ENCODE measurements around the gene KRT83.
"Not testable (repeated sequence)": the region's sequence is repeated elsewhere in the genome, so short reads cannot be mapped to it uniquely, and the experiment has no call there.

The KRT83 gene

GRCh38 chr12:52308806-52309425 is 12.3 kb downstream of the KRT83 start:
- 62 to 66% methylated on average over 15 of the region's 15 CpGs for WGBS, 2 experiments (ENCODE audit: insufficient coverage in 2 of 2)
- no peak overlapping the region for H3K27ac ChIP-seq (ENCODE audit: low read depth, low read length, severe bottlenecking)
- peaks cover 6% of the 10 kb centered on the region for H3K4me1 ChIP-seq (ENCODE audit: control insufficient read depth, insufficient read depth, low read length, poor library complexity, severe bottlenecking)
- H3K9me3 ChIP-seq (ENCODE audit: control insufficient read depth, low read length) = no peaks in the 10 kb centered on the region
- peak overlapping the region; percentile 21 for H3K4me3 ChIP-seq (ENCODE audit: extremely low read depth, insufficient read depth, low read length, poor library complexity, severe bottlenecking)
- H3K36me3 ChIP-seq (ENCODE audit: control insufficient read depth, insufficient read depth, low read length) = no peaks in the 10 kb centered on the region

- H3K36me3 ChIP-seq (ENCODE audit: control insufficient read depth, insufficient read depth, low read length) = no peaks in the 10 kb centered on the region
- no peaks in the 10 kb centered on the region for H3K9me3 ChIP-seq (ENCODE audit: control insufficient read depth, low read length)
- H3K4me3 ChIP-seq (ENCODE audit: extremely low read depth, insufficient read depth, low read length, poor library complexity, severe bottlenecking) = peak overlapping the region; percentile 21
- peaks cover 6% of the 10 kb centered on the region for H3K4me1 ChIP-seq (ENCODE audit: control insufficient read depth, insufficient read depth, low read length, poor library complexity, severe bottlenecking)
- H3K27ac ChIP-seq (ENCODE audit: low read depth, low read length, severe bottlenecking) = no peak overlapping the region
- 7 to 17% methylated on average over 37 to 59 of the region's 71 CpGs for WGBS, 2 experiments (ENCODE audit: insufficient coverage in 2 of 2)
These were observed 13.1 kb downstream of the KRT83 start for GRCh38 chr12:52307836-52308805.

- Histone ChIP-seq H3K9me3 (ENCODE audit: control insufficient read depth, low read length) (no peaks in the 10 kb centered on the region), H3K27ac (ENCODE audit: low read depth, low read length, severe bottlenecking) (no peak overlapping the region), H3K4me1 (ENCODE audit: control insufficient read depth, insufficient read depth, low read length, poor library complexity, severe bottlenecking) (peaks cover 6% of the 10 kb centered on the region), H3K4me3 (ENCODE audit: extremely low read depth, insufficient read depth, low read length, poor library complexity, severe bottlenecking) (no peak overlapping the region), H3K36me3 (ENCODE audit: control insufficient read depth, insufficient read depth, low read length) (no peaks in the 10 kb centered on the region)
- 80 to 93% methylated on average over 1 to 2 of the region's 2 CpGs for WGBS, 2 experiments (ENCODE audit: insufficient coverage in 2 of 2)
These were observed 14.5 kb downstream of the KRT83 start for GRCh38 chr12:52306731-52307130.

DNA sequence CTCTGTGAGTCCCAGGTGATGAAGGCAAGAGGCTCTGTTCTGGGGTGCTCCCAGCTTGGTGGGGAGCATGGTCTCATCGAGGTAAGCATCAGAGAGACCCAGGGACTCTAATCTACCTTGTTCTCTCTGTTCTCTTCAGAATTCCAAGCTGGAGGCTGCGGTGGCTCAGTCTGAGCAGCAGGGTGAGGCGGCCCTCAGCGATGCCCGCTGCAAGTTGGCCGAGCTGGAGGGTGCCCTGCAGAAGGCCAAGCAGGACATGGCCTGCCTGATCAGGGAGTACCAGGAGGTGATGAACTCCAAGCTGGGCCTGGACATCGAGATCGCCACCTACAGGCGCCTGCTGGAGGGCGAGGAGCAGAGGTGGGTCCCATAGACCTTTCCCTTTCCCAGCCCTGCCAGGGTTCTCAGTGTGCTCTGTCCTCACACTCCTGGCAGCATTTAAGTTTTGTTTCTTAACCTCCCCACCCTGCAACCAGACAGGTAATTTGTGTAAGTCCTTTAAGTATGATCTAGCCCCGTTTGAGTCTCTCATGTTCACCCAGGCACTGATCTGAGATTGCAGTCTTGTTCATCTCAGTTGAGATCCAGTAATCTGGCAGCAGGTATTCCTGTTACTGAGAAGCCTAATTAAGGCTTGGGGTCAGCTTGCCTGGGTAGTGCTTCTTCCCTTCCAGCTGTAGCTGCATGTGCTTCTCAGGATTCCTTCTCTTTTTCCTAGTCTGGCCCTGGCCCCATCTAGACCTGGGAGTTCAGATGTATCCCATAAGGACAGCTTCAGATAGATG is 15.1 kb downstream of the KRT83 start:
- Histone ChIP-seq H3K27ac (ENCODE audit: low read depth, low read length, severe bottlenecking) (no peak overlapping the region), H3K9me3 (ENCODE audit: control insufficient read depth, low read length) (no peaks in the 10 kb centered on the region), H3K4me3 (ENCODE audit: extremely low read depth, insufficient read depth, low read length, poor library complexity, severe bottlenecking) (no peak overlapping the region), H3K36me3 (ENCODE audit: control insufficient read depth, insufficient read depth, low read length) (no peaks in the 10 kb centered on the region), H3K4me1 (ENCODE audit: control insufficient read depth, insufficient read depth, low read length, poor library complexity, severe bottlenecking) (peaks cover 6% of the 10 kb centered on the region)
- WGBS, 2 experiments (ENCODE audit: insufficient coverage in 2 of 2) = 50 to 59% methylated on average over 3 to 4 of the region's 11 CpGs

GRCh38 chr12:52304941-52305411 is 16.2 kb downstream of the KRT83 start:
- H3K27ac ChIP-seq (ENCODE audit: low read depth, low read length, severe bottlenecking); H3K9me3 ChIP-seq (ENCODE audit: control insufficient read depth, low read length): not testable (repeated sequence)
- 85 to 95% methylated on average over 4 to 12 of the region's 15 CpGs for WGBS, 2 experiments (ENCODE audit: insufficient coverage in 2 of 2)

DNA sequence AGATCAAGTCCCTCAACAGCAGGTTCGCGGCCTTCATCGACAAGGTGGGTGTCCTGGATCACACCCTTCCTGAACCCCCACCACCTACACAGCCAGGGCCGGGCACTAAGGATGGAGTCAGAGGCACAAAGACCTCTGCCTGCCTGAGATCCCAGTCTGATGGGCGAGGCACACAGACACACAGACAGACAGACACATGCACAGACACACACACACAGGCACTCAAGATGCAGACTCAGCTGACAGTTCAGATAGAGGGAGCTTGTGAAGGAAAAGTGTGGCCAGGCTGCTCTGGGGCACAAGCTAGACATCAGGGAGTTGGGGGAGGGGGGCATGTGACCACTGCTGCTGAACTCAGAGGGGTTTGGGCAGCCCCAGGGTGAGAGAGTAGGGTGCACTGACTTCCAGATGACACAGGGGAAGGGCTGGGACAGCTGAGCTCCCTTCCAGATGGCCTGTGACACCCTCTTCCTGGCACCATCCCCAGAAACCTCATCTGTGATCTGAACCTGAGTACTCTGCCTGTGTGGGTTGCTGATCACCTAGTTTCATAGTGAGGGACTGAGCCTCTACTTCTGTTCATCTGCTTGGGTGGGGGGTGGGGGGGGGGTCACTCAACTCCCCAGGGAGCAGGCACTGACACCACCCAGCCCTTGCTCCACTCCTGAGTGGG is 18.8 kb downstream of the KRT83 start:
- H3K36me3 ChIP-seq (ENCODE audit: control insufficient read depth, insufficient read depth, low read length); H3K27ac ChIP-seq (ENCODE audit: low read depth, low read length, severe bottlenecking); H3K9me3 ChIP-seq (ENCODE audit: control insufficient read depth, low read length); H3K4me1 ChIP-seq (ENCODE audit: control insufficient read depth, insufficient read depth, low read length, poor library complexity, severe bottlenecking); H3K4me3 ChIP-seq (ENCODE audit: extremely low read depth, insufficient read depth, low read length, poor library complexity, severe bottlenecking): not testable (repeated sequence)
- WGBS, 2 experiments (ENCODE audit: insufficient coverage in 2 of 2) = no CpG with 5 or more reads among the region's 5 CpGs

More at GRCh38 chr12:52304941-52305411, 16.2 kb downstream of the KRT83 start:
- not testable (repeated sequence) for H3K4me1 ChIP-seq (ENCODE audit: control insufficient read depth, insufficient read depth, low read length, poor library complexity, severe bottlenecking); H3K36me3 ChIP-seq (ENCODE audit: control insufficient read depth, insufficient read depth, low read length); H3K4me3 ChIP-seq (ENCODE audit: extremely low read depth, insufficient read depth, low read length, poor library complexity, severe bottlenecking)

DNA sequence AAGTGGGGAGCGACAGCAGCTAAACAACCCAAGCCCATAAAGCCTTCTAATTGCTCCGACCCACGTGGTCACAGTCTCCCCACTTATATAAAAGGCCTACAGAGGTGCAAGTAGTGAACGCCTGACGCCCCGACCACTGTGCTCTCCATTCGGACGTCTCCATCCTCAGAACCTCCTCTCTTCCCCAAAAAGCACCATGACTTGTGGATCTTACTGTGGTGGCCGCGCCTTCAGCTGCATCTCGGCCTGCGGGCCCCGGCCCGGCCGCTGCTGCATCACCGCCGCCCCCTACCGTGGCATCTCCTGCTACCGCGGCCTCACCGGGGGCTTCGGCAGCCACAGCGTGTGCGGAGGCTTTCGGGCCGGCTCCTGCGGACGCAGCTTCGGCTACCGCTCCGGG is 19.5 kb downstream of the KRT83 start:
- H3K4me1 ChIP-seq (ENCODE audit: control insufficient read depth, insufficient read depth, low read length, poor library complexity, severe bottlenecking); H3K9me3 ChIP-seq (ENCODE audit: control insufficient read depth, low read length); H3K27ac ChIP-seq (ENCODE audit: low read depth, low read length, severe bottlenecking); H3K4me3 ChIP-seq (ENCODE audit: extremely low read depth, insufficient read depth, low read length, poor library complexity, severe bottlenecking); H3K36me3 ChIP-seq (ENCODE audit: control insufficient read depth, insufficient read depth, low read length): not testable (repeated sequence)
- WGBS, 2 experiments (ENCODE audit: insufficient coverage in 2 of 2) = 75 to 78% methylated on average over 9 to 10 of the region's 31 CpGs

DNA sequence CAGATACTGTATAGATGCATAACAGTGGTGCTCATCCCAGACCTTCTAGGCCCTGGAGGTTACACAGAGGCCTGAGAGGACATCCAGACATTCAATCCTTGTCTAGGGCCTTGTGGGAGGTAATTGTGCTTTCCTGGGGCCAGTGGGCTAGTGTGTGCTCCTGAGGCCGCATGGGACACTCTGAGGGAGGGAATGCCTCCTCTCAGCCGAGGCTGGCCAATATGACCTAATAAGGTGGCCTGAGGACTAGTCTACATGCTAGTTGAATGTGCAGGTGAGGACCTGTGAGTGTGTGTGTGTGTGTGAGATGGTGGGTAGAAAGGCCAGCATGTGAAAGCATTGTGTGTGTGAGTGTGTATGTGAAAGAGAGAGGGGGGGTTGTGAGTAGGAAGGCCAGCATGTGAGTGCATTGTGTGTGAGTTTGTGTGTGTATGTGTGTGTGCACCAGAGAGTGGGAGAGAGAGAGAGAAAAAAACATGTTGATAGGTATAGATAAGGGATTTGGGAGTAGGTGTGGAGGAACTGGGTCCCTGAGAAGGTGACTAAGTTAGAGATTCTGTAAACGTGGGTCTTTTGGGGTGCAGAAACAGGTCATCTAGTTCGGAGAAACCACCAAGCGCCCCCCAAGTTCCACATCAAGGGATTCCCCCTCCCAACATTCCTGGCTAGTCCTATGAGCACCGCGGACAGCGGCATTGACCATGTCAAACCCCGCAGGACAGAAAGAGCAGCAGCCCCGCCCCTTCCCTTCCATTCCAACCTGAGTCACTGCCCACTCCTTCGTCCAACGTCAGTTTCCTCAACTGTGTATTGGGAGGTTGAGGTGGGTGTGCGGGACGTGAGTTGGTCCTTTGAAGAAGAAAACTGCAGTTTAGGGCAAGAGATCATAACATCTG is 20.2 kb downstream of the KRT83 start:
- 57 to 73% methylated on average over 4 to 5 of the region's 14 CpGs for WGBS, 2 experiments (ENCODE audit: insufficient coverage in 2 of 2)
- Histone ChIP-seq H3K4me1 (ENCODE audit: control insufficient read depth, insufficient read depth, low read length, poor library complexity, severe bottlenecking) (no peaks in the 10 kb centered on the region), H3K27ac (ENCODE audit: low read depth, low read length, severe bottlenecking) (no peak overlapping the region), H3K36me3 (ENCODE audit: control insufficient read depth, insufficient read depth, low read length) (no peaks in the 10 kb centered on the region), H3K4me3 (ENCODE audit: extremely low read depth, insufficient read depth, low read length, poor library complexity, severe bottlenecking) (no peak overlapping the region), H3K9me3 (ENCODE audit: control insufficient read depth, low read length) (no peaks in the 10 kb centered on the region)

DNA sequence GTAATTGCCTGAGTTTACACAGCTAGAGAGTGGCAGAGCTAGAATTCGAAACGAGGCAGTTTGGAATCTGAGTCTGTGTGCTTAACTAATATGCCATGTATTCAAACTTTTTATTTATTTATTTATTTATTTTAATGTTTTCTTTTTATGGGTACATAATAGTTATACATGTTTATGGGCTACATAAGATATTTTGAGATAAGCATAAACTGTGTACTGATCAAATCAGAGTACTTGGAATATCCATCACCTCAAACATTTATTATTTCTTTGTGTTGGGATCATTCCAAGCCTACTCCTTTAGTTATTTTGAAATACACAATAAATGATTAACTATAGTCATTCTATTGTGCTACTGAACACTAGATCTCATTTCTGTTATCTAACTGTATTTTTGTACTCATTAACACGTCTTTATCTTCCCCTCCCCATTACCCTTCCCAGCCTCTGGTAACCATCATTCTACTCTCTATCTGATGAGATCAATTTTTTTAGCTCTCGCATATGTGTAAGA is 22.5 kb downstream of the KRT83 start:
- no peak overlapping the region for H3K4me3 ChIP-seq (ENCODE audit: extremely low read depth, insufficient read depth, low read length, poor library complexity, severe bottlenecking)
- H3K4me1 ChIP-seq (ENCODE audit: control insufficient read depth, insufficient read depth, low read length, poor library complexity, severe bottlenecking) = no peaks in the 10 kb centered on the region
- WGBS, 2 experiments (ENCODE audit: insufficient coverage in 2 of 2) = 20 to 40% methylated on average over 1 of the region's 4 CpGs
- no peak overlapping the region for H3K27ac ChIP-seq (ENCODE audit: low read depth, low read length, severe bottlenecking)
- no peaks in the 10 kb centered on the region for H3K9me3 ChIP-seq (ENCODE audit: control insufficient read depth, low read length)
- H3K36me3 ChIP-seq (ENCODE audit: control insufficient read depth, insufficient read depth, low read length) = no peaks in the 10 kb centered on the region
